ENCODE results near the gene CHRNA5.

CHRNA5 gene

GRCh38 chr15:78637776-78638435 is 72.6 kb downstream of the CHRNA5 start:
- TF ChIP-seq GATA3 (IDR thresholded peaks at IDR 0.05; ENCODE audit: low read depth, low read length) = no peak
- no peak for TF ChIP-seq GATA2 (IDR thresholded peaks at IDR 0.05; ENCODE audit: low read depth, low read length)

GRCh38 chr15:78638658-78639314 is 73.5 kb downstream of the CHRNA5 start:
- TF ChIP-seq GATA2 (IDR thresholded peaks at IDR 0.05; ENCODE audit: low read depth, low read length) (no peak), GATA3 (IDR thresholded peaks at IDR 0.05; ENCODE audit: low read depth, low read length) (no peak)

GRCh38 chr15:78640527-78641101 is 75.3 kb downstream of the CHRNA5 start:
- TF ChIP-seq GATA2 (IDR thresholded peaks at IDR 0.05; ENCODE audit: low read depth, low read length) (no peak), GATA3 (IDR thresholded peaks at IDR 0.05; ENCODE audit: low read depth, low read length) (no peak)

GRCh38 chr15:78641102-78641748 is 75.9 kb downstream of the CHRNA5 start, which contains the start of gene CHRNB4:
Gene CHRNB4 (minus strand): TSS chr15:78641210. CDS start chr15:78641133, 77 bp downstream.
- TF ChIP-seq GATA2 (IDR thresholded peaks at IDR 0.05; ENCODE audit: low read depth, low read length) (no peak; the same call in 1 of the 2 replicates), GATA3 (IDR thresholded peaks at IDR 0.05; ENCODE audit: low read depth, low read length) (no peak)

- TF ChIP-seq GATA3 (IDR thresholded peaks at IDR 0.05; ENCODE audit: low read depth, low read length) (no peak), GATA2 (IDR thresholded peaks at IDR 0.05; ENCODE audit: low read depth, low read length) (no peak)
Measured at GRCh38 chr15:78641749-78642275, 76.5 kb downstream of the CHRNA5 start.

- TF ChIP-seq GATA3 (IDR thresholded peaks at IDR 0.05; ENCODE audit: low read depth, low read length) (no peak), GATA2 (IDR thresholded peaks at IDR 0.05; ENCODE audit: low read depth, low read length) (no peak)
Measured at GRCh38 chr15:78642331-78642730, 77.0 kb downstream of the CHRNA5 start.
